ENCODE data around the gene STX12. TPM values are rescaled to one million over a fixed set of nuclear protein-coding genes. Genes with fewer than 3 reads are reported as not detected.

The STX12 gene

DNA sequence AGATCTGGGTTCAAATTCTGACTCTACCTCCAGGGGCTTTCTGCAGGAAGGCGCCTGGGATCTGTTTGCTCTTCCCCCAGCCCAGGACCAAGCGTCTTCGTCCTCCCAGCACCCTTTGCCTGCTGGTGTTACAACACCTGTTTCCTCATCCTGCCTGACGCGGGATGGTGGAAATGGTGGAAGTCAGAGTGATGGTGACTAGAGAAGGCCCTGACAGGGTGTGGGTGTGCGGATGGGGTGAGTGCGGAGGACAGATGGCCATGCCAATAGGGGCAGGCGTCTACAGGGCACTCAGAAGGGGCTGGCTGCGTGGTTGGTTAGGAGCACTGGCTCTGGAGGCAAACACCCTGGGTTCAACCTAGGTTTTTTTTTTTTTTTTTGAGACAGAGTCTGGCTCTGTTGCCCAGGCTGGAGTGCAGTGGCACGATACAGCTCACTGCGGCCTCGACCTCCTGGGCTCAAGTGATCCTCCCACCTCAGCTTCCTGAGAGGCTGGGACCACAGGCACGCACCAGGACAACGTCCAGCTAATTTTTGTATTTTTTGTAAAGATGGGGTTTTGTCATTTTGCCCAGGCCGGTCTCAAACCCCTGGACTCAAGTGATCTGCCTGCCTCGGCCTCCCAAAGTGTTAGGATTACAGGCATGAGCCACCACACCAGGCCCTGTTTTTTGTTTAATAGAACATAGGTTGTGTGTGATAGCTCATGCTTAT is 100.8 kb downstream of the STX12 start:
- no CpG with 5 or more reads among the region's 16 CpGs for WGBS, 2 donors (ENCODE audit: extremely low coverage in 2 of 2, insufficient read length in 2 of 2, insufficient replicate concordance in 1 of 2)
- no peak overlapping the region for H3K14ac ChIP-seq (ENCODE audit: low read length)
- H3K4ac ChIP-seq (ENCODE audit: low read length): no peak overlapping the region
- no peak overlapping the region for H2BK15ac ChIP-seq (ENCODE audit: low read length)
- no peak overlapping the region for H2BK12ac ChIP-seq (ENCODE audit: low read length)
- H2AK5ac ChIP-seq (ENCODE audit: low read depth, low read length): no peak overlapping the region
- peaks cover 6 to 8% of the 10 kb centered on the region in 2 donors for H3K4me1 ChIP-seq (ENCODE audit: control insufficient read depth in 2 of 2, insufficient read depth in 1 of 2, low read depth in 1 of 2, low read length in 2 of 2)
- H2BK120ac ChIP-seq (ENCODE audit: low read depth, low read length): no peak overlapping the region
- no peak overlapping the region for H3K27ac ChIP-seq (replicated peaks; ENCODE audit: low read length)
- H2AFZ ChIP-seq (ENCODE audit: low read length): no peak overlapping the region
- no peaks in the 10 kb centered on the region for H3K9me3 ChIP-seq (replicated peaks in 1 of 2; ENCODE audit: control insufficient read depth in 2 of 2, insufficient read depth in 1 of 2, low read depth in 1 of 2, low read length in 2 of 2)
- no peaks in the 10 kb centered on the region for H3K36me3 ChIP-seq (replicated peaks in 1 of 2; ENCODE audit: control insufficient read depth in 2 of 2, insufficient read depth in 2 of 2, low read length in 2 of 2)
- H3K4me2 ChIP-seq (ENCODE audit: insufficient read depth, low read length, poor library complexity, severe bottlenecking): no peak overlapping the region
- no peak overlapping the region for H3K18ac ChIP-seq (ENCODE audit: low read length)
- H4K91ac ChIP-seq (ENCODE audit: low read depth, low read length, poor library complexity): no peak overlapping the region
- DNase-seq (ENCODE audit: low spot score): no peak
- H3K27me3 ChIP-seq (ENCODE audit: control insufficient read depth in 3 of 3, insufficient read depth in 3 of 3, low read depth in 1 of 3, low read length in 3 of 3): peaks cover 4 to 14% (median 12%) of the 10 kb centered on the region in 3 experiments
- H4K8ac ChIP-seq (ENCODE audit: low read depth, low read length): no peak overlapping the region
- no peaks in the 10 kb centered on the region for H3K79me1 ChIP-seq (ENCODE audit: low read depth, low read length)
- H3K4me3 ChIP-seq (ENCODE audit: low read length in 2 of 2): no peak overlapping the region
- H2BK5ac ChIP-seq (ENCODE audit: low read length): peak overlapping the region; percentile 62
- H3K9ac ChIP-seq (ENCODE audit: low read depth, low read length, poor library complexity): no peak overlapping the region
- no peak overlapping the region for H3K23ac ChIP-seq (ENCODE audit: low read depth, low read length, poor library complexity)

Small RNAs within 50 kb of the gene (small RNA-seq; reads per million reads assigned to genes)
- gene AL020997.2 (ENCODE audit: insufficient read depth) (not detected), gene RNU6-1245P (ENCODE audit: insufficient read depth) (not detected), gene SCARNA1 (ENCODE audit: insufficient read depth) (78.8 reads per million, percentile 95 among the genes with 10 or more reads in this experiment)
